Thymus (tissue), 11 donors: ENCODE results near the gene STK36. TPM values are rescaled to one million over a fixed set of nuclear protein-coding genes. Genes with fewer than 3 reads are reported as not detected.

Experiments
- DNase-seq, 9 donors: peaks; one replicate each; pipeline ENCODE4 v3.0.0-alpha.2; 2013; ENCODE audit warnings: low spot score in 9 of 9, low read depth in 6 of 9, missing footprints in 1 of 9
- H3K27ac ChIP-seq, 2 donors: one replicate each; pipeline ENCODE4 v1.5.1; 2013; ENCODE audit warnings: control low read depth in 1 of 2, low read depth in 1 of 2, low read length in 1 of 2, mild to moderate bottlenecking in 1 of 2, moderate library complexity in 1 of 2
- H3K27me3 ChIP-seq, 2 donors: one replicate each; pipeline ENCODE4 v1.5.1; 2013; ENCODE audit warnings: low read length in 1 of 2; ENCODE audit not compliant: control insufficient read depth in 2 of 2, insufficient read depth in 1 of 2
- H3K36me3 ChIP-seq, 2 donors: one replicate each; pipeline ENCODE4 v1.5.1; 2013; ENCODE audit warnings: low read length in 1 of 2, mild to moderate bottlenecking in 1 of 2, moderate library complexity in 1 of 2; ENCODE audit not compliant: control insufficient read depth in 2 of 2, insufficient read depth in 2 of 2
- H3K4me1 ChIP-seq, 2 donors: one replicate each; pipeline ENCODE4 v1.5.1; 2013; ENCODE audit warnings: low read length in 2 of 2; ENCODE audit not compliant: control insufficient read depth in 2 of 2, insufficient read depth in 2 of 2
- H3K4me3 ChIP-seq, 2 donors: one replicate each; pipeline ENCODE4 v1.5.1; 2013; ENCODE audit warnings: low read length in 2 of 2, control low read depth in 1 of 2, mild to moderate bottlenecking in 1 of 2
- H3K9me3 ChIP-seq, 2 donors: one replicate each; pipeline ENCODE4 v1.5.1; 2013; ENCODE audit warnings: low read length in 1 of 2, mild to moderate bottlenecking in 1 of 2; ENCODE audit not compliant: control insufficient read depth in 2 of 2, insufficient read depth in 1 of 2
- WGBS: extraction: QIAGEN DNeasy Blood & Tissue Kit; methylation state at CpG from one replicate; pipeline ENCODE4 v1.1.7; 2013; 5-methylcytosine and 5-hydroxymethylcytosine counted together
- polyA plus RNA-seq: library from polyadenylated mRNA; stranded (reverse); fragments of 200-250 nt; gene quantifications from one replicate; pipeline ENCODE4 v1.2.3, GENCODE V29; 2013
- total RNA-seq: library from RNA; stranded (reverse); fragments of 120-200 nt; gene quantifications from one replicate; pipeline ENCODE4 v1.2.4, GENCODE V29; 2013
- donor health status: healthy.

STK36 gene
- total and polyA plus RNA-seq, 2 donors = 6.0 to 19.1 TPM

- peaks cover 80 to 87% of the 10 kb centered on the region in 2 donors for H3K36me3 ChIP-seq
- WGBS = 98% methylated on average over 18 of the region's 18 CpGs
These were observed 33.5 kb upstream of the STK36 start for GRCh38 chr2:218638372-218638771.

GRCh38 chr2:218642121-218642656 lies 29.7 kb upstream of the STK36 start:
- Histone ChIP-seq H3K27me3 (no peaks in the 10 kb centered on the region), H3K9me3 (no peaks in the 10 kb centered on the region), H3K4me1 (no peaks in the 10 kb centered on the region), H3K27ac (no peak overlapping the region), H3K4me3 (no peak overlapping the region), H3K36me3 (peaks cover 79 to 88% of the 10 kb centered on the region in 2 donors)
- DNase-seq = no peak
- 97% methylated on average over 18 of the region's 18 CpGs for WGBS

More at GRCh38 chr2:218638372-218638771, 33.5 kb upstream of the STK36 start:
- H3K27ac ChIP-seq = no peak overlapping the region
- no peak for DNase-seq
- no peaks in the 10 kb centered on the region for H3K27me3 ChIP-seq
- no peaks in the 10 kb centered on the region for H3K9me3 ChIP-seq
- H3K4me3 ChIP-seq = no peak overlapping the region
- H3K4me1 ChIP-seq = no peaks in the 10 kb centered on the region

- Histone ChIP-seq H3K36me3 (peaks cover 78 to 88% of the 10 kb centered on the region in 2 donors), H3K4me1 (no peaks in the 10 kb centered on the region), H3K9me3 (no peaks in the 10 kb centered on the region), H3K4me3 (no peak overlapping the region), H3K27me3 (no peaks in the 10 kb centered on the region), H3K27ac (no peak overlapping the region)
- DNase-seq = no peak
- 97% methylated on average over 17 of the region's 17 CpGs for WGBS
These were observed 29.1 kb upstream of the STK36 start for GRCh38 chr2:218642786-218643185.

- no peak for DNase-seq
These were observed 28.1 kb upstream of the STK36 start for GRCh38 chr2:218643751-218644310.

GRCh38 chr2:218644721-218645120 lies 27.2 kb upstream of the STK36 start:
- no peaks in the 10 kb centered on the region for H3K27me3 ChIP-seq
- 98% methylated on average over 11 of the region's 11 CpGs for WGBS

More at GRCh38 chr2:218643751-218644310, 28.1 kb upstream of the STK36 start:
- peaks cover 77 to 87% of the 10 kb centered on the region in 2 donors for H3K36me3 ChIP-seq
- H3K4me3 ChIP-seq = no peak overlapping the region
- H3K9me3 ChIP-seq = no peaks in the 10 kb centered on the region
- H3K27me3 ChIP-seq = no peaks in the 10 kb centered on the region
- no peak overlapping the region for H3K27ac ChIP-seq
- H3K4me1 ChIP-seq = no peaks in the 10 kb centered on the region
- 98% methylated on average over 10 of the region's 10 CpGs for WGBS

GRCh38 chr2:218645126-218645525 lies 26.8 kb upstream of the STK36 start:
- Histone ChIP-seq H3K4me1 (no peaks in the 10 kb centered on the region), H3K27ac (no peak overlapping the region), H3K36me3 (peaks cover 78 to 91% of the 10 kb centered on the region in 2 donors), H3K9me3 (no peaks in the 10 kb centered on the region), H3K4me3 (no peak overlapping the region), H3K27me3 (no peaks in the 10 kb centered on the region)
- no peak for DNase-seq
- WGBS = 98% methylated on average over 1 of the region's 1 CpG

More at GRCh38 chr2:218644721-218645120, 27.2 kb upstream of the STK36 start:
- Histone ChIP-seq H3K4me1 (no peaks in the 10 kb centered on the region), H3K36me3 (peaks cover 80 to 89% of the 10 kb centered on the region in 2 donors), H3K4me3 (no peak overlapping the region), H3K27ac (no peak overlapping the region), H3K9me3 (no peaks in the 10 kb centered on the region)
- DNase-seq = no peak

GRCh38 chr2:218648088-218648786 lies 23.6 kb upstream of the STK36 start:
- Histone ChIP-seq H3K4me3 (no peak overlapping the region), H3K27me3 (no peaks in the 10 kb centered on the region), H3K4me1 (no peaks in the 10 kb centered on the region), H3K27ac (no peak overlapping the region), H3K36me3 (peaks cover 65 to 87% of the 10 kb centered on the region in 2 donors), H3K9me3 (no peaks in the 10 kb centered on the region)
- peak in 7 of 9 donors; percentile 27 to 74 (median 42) for DNase-seq
- WGBS = 83% methylated on average over 9 of the region's 9 CpGs

GRCh38 chr2:218648787-218649100 lies 23.1 kb upstream of the STK36 start:
- DNase-seq = no peak
- Histone ChIP-seq H3K9me3 (no peaks in the 10 kb centered on the region), H3K4me1 (no peaks in the 10 kb centered on the region), H3K27me3 (no peaks in the 10 kb centered on the region), H3K36me3 (peaks cover 61 to 84% of the 10 kb centered on the region in 2 donors), H3K4me3 (no peak overlapping the region), H3K27ac (no peak overlapping the region)
- 96% methylated on average over 11 of the region's 11 CpGs for WGBS

- no peaks in the 10 kb centered on the region for H3K27me3 ChIP-seq
- H3K4me3 ChIP-seq = no peak overlapping the region
- no peak overlapping the region for H3K27ac ChIP-seq
- DNase-seq = no peak
- WGBS = 99% methylated on average over 2 of the region's 2 CpGs
- H3K4me1 ChIP-seq = peaks cover 3 to 11% of the 10 kb centered on the region in 2 donors
- no peaks in the 10 kb centered on the region for H3K9me3 ChIP-seq
- peaks cover 36 to 43% of the 10 kb centered on the region in 2 donors for H3K36me3 ChIP-seq
These were observed 16.1 kb upstream of the STK36 start for GRCh38 chr2:218655751-218656150.
